IPS DF 4.7 (cell line): ENCODE data around the gene TDRD9.

Source experiments
- DNase-seq: peaks from one replicate; pipeline ENCODE4 v3.0.0-alpha.2; 2013; ENCODE audit warnings: low spot score; ENCODE audit errors: extremely low read depth

TDRD9 gene

DNA sequence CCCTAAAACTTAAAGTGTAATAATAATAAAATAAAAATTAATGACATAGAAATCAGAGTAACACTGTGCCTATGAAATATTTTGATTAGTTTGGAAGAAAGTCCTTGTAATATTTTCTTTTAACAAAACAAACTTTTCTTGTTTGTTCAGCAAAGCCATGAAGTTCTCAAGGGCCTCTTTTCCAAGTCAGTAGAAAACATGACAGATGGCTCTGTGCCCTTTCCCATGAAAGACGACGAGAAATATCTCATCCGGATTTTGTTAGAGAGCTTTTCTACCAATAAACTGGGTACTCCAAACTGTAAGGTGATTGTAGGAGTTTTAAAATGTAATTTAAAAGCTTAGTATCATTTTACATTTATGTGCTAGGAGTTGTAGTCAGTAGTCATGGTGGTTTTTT is 102.7 kb downstream of the TDRD9 start:
- no peak for DNase-seq

DNA sequence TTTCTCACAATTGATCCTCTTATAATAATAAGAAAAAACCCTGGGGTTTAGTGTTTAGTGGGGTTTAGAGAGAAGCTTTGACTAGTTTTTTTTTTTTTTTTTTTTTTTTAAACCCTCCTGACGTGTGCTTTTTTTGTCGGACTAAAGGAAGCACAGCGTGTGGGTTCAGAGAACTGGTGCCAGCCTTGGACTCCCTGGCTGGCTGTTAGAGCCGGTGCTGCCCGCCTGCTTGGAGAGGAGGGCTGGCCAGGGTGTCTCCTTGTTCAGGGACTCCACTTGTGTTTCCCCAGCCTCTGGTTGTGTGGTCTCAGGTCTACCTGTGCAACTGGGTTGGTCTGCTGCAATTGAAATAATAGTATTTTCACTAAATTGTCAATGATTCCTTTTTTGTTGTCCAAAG is 103.1 kb downstream of the TDRD9 start:
- DNase-seq, result no peak

DNA sequence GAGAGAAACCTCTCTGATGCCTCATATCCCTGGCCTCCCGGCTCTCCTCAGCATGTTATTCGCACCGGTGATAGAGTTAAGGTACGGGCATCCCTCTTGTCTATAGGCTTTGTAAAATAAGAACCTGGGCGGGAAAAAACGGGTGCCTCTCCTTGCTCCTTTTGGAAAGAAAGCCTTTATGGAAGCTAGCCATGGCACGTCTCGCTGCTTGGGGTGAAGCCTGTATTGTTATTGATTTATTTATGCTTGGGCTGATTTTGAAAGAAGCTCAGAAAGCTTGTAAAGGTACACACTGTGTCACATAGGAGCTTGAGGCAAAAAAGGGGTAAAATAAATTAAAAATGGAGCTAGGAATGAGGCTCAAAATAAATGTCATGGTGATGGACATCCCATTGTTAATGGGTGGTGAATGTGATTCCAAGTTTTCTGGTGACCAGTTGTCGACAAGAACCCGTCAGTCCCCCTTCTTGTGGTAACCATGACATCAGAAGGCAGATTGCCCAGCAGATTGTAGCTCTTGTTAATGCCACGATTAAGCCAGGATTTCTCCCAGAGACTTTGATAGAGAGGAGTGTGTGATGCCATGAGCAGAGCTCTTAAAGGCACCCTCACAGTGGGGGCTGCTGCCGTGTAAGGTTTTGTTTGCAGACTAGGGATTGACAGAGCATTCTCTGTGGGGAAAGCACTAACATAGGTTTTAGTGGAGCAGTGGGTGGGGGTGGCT is 106.9 kb downstream of the TDRD9 start:
- no peak for DNase-seq

DNA sequence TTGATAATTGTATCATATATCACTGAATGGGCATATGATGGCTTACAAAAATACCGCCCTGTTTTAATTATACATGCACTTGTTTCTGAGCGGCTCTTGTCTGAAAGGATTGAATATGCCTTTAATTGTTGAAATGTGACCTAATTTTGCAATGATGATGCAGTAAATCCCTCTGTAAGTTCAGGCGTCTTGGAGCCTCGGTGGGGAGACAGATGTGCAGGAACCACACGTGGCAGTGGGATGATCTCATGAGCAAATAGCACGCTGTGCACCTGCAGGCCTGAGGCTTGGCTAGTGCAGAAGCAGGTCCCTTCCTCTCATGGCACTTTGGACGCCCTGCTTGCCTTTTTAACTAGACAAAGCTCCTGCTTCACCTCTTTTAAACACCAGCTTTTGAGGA is 108.0 kb downstream of the TDRD9 start:
- DNase-seq, result no peak

DNA sequence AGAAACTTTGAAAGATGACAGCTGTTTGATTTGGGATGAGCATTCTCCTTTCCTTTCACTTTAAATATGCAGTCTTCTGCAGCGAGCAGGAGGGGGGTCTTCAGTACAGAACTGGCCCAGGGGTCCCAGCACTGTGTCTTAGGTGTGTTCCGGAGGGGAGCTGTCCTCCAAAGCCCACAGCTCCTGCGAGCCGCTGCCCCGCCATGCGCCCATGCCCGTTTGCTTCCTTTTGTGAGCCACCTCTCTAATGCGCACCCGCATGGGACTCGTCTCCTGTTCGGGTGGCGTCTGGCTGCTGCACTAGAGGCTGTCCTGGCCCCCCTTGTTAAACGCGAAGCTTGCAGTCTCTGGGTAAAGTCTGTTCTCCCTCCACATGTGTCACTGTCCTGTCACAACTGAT is 108.8 kb downstream of the TDRD9 start:
- DNase-seq, result no peak

DNA sequence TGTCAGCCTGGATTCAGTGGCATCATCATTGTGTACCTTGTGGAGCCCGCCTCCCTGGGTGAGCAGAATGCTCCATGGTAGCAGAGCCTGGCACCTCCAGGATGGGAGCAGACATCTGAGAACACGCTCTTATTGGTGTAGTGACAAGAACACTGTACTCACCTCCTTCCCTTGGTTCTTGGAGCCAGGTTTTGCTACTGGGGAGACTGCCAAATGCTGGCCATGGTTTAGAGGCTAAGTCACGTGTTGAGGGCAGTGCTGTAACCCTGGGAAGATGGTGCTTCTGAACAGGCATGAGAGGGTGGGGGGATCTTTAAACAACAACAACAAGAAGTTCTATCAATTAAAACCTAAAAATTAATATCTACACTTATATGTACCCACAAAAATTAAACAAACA is 109.6 kb downstream of the TDRD9 start:
- DNase-seq, result no peak

DNA sequence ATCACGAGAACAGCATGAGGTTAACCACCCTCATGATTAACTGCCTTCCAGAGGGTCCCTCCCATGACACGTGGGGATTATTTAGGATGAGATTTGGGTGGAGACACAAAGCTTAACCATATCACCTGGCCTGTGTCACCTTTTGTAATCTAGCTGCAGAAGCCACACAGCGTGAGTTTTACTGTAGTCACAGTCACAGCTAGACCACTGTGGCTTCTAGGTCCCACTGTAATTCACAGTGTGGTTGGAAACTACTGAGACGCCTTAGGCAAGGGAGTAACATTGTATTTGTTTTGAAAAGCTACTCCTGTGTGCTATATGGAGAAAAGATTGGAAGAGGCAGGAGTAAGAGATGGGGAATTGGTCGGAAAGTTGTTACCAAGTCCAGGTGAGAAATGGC is 111.0 kb downstream of the TDRD9 start:
- no peak for DNase-seq

DNA sequence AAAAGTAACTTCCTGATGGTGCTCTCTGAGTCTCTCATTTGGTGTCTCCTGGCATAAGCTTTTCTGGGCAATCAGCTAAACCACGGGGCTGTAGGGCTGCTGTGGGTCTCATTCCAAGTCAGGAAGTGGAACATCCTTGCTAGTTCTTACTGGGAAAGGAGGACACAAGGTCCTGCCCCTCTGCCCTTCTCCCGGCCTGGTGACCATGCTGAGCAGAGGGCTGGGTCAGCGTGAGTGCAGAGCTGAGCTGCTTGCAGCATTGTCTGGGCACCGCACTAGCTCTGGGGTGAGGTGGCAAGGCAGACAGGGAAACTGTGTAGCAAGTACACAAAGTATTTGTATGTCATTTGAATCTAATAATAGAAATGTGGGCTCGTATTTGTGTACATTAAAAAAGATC is 112.3 kb downstream of the TDRD9 start:
- no peak for DNase-seq

DNA sequence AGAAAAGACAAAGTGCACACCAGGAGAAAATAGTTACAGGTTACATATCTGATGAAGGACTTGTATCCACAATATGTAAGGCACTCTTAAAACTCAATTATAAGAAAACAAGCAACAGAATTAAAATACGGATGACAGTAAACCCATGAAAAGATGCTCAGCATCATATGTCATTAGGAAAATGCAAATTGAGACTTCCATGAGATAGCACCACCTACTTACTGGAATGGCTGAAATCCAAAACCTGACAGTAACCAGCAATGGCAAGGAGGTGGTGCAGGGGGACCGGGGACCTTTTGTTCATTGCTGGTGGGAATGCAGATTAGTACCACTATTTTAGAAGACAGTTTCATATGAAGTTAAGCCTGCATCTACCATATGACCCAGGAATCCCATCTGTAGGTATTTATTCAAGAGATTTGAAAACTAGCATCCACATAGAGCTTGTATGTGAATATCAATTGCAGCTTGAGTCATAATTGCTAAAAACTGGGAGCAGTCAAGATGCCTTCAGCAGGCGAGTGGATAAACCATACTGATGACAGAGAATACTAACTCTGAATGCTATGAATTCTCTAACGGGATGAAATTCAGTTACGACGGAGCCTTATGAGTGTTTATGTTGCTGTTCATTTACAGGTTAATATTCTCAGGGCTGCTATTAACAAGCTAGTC is 113.3 kb downstream of the TDRD9 start:
- DNase-seq, result no peak

DNA sequence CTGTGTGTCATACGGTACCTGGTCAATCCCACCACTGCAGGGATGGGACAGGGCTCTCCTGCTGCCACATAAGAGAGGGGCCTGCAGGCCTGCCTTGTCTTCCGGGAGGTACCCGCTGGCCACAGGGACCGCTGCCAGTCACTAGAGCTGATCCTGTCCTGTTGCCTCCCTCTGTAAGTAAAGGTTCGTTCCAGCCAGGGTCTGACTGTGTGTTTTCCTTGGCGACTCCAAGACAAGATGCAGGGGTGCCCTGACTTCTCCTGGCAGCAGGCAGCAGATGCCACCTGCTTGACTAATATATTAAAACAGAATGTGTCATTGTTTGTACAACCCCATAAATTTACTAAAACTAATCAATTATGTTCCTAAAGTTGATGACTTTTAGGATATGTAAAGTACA is 115.8 kb downstream of the TDRD9 start:
- no peak for DNase-seq

DNA sequence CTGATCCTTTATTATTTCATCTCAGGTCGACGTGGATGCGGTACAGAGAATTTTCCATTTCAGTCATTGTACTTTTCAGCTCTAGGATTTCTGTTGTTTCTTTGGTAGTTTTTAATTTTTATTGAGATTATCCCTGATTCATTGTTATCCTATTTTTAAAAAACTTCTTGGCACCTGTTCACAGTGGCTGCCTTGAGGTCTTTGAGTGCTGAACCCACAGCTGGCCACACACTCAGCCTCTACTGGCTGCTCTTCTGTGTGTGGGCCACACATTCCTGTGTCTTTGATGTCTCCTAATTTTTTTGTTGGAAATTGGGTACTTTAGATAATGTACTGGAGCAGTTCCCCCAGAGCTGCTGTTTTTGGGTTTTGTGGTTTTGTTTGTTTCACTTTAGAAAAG is 119.5 kb downstream of the TDRD9 start:
- no peak for DNase-seq

DNA sequence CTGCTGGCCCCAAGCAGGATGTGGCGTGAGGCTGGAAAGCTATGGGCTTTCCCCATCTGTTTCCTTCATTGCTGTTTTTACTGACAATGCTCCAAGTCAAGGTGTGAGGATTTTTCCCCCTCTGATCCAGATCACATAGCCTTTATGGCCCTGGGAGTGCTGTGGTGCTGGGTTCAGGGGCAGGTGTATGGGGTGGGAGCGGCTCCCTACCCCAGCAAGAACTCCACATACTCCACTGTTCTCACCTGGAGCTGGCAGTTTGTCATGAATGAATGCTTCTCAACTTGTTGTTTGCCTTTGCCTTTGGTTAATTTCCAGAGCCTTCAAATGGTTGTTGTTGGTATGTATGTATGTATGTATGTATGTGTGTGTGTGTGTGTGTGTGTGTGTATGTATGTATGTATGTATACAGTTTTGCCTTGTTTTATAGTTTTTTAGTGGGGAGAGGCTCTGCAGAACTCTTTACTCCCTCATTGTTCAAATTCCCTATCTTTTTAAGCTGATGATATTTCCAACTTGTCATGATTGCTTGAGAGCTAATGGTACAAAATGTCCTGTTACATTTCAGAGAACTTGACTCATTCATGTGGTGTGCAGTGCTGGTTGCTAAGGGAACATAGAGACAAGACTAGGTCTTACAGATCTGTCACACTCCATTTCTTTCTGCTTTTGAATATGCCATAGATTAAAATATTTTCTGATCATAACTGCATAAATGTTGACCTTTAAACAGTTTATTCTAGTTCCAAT is 120.7 kb downstream of the TDRD9 start:
- no peak for DNase-seq

DNA sequence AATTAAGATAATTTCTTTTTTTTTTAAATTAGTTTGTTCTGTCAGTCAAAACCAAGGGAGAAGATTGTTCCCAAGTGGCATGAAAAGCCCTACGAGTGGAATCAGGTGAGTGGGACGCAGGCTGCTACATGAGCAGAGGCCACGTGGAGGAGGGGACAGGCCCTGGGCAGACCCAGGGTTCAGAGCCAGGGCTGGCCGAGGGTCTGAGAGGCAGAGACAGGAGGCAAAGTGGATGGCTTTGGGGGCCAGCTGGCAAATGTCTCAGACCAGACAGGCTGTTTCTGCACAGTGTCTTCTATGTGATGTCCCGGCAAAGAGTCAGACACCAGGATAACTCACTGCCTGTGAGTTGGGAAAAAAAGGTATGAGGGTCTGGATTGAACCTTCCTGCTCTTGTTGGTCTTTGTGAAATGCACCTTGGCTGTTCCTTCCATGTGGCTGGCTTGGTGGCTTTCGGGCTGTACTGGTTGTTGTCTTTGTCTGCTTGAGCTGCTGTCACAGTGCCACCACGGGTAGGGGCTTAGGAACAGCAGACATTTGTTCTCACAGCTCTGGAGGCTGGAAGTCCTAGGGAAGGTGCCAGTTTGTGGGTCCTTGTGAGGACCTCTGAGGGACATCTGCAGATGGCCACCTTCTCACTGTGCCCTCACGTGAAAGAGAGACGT is 121.5 kb downstream of the TDRD9 start:
- no peak for DNase-seq

DNA sequence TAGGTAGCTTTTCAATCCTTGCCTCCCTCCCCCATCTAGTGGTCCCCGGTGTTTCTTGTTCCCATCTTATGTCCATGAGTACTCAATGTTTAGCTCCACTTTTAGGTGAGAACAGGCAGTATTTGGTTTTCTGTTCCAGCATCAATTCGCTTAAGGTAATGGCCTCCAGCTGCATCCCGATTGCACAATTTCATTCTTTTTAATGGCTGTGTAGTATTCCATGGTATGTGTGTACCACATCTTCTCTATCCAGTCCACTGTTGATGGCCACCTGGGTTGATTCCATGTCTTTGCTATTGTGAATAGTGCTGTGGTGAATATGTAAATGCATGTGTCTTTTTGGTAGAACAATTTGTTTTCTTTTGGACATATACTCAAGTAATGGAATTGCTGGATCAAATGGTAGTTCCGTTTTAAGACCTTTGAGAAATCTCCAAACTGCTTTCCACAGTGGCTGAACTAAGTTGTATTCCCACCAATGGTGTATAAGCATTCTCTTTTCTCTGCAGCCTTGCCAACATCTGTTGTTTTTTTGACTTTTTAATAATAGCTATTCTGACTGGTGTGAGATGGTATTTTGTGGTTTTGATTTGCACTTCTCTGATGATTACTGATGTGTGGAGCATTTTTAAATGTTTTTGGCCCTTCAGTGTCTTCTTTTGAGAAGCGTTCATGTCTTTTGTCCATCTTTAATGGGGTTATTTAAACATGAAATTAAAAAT is 123.0 kb downstream of the TDRD9 start:
- DNase-seq, result no peak

DNA sequence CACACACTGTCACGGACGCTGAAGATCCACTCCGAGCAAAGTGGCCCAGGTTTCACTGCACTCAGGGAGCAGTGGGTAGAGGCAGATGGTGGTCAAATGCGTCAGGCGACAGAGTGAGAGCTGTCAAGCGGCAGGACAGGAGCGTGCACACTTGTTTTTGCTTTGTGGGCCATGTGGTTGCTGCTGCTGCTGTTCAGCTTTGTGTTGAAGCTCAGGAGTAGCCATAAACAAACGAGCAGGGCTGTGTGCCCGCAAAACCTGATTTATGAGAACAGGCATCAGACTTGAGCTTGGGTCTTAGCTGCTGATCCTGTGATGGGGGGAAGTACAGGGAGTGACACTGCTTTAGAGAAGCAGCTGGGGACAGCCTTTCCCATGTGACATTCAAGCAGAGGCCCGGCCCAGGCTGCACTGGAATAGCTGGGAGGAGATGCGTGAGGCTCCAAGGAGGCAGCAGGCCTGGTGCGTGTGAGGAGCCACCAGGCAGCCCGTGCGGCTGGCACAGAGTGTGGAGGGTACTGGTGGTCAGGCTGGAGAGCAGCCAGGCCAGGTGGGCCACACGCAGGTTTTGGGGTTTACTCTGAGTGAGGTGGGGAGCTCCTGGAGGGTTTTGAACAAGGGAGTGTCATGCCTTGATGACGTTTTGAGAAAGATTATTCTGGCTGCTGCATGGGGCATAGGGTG is 126.1 kb downstream of the TDRD9 start:
- DNase-seq, result no peak

DNA sequence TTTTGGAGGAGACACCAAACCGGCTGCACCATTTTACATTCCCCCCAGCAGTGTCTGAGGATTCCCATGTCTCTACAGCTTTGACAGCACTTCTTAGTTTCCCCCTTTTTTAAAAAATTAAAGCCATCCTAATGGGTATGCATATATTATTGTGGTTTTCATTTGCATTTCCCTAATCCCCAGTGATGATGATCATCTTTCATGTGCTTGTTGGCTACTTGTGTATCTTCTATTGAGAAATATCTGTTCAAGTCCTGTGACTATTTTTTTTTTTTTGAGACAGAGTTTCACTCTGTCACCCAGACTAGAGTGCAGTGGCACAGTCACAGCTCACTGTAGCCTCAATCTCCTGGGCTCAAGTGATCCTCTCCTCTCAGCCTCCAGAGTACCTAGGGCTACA is 134.0 kb downstream of the TDRD9 start:
- no peak for DNase-seq

DNA sequence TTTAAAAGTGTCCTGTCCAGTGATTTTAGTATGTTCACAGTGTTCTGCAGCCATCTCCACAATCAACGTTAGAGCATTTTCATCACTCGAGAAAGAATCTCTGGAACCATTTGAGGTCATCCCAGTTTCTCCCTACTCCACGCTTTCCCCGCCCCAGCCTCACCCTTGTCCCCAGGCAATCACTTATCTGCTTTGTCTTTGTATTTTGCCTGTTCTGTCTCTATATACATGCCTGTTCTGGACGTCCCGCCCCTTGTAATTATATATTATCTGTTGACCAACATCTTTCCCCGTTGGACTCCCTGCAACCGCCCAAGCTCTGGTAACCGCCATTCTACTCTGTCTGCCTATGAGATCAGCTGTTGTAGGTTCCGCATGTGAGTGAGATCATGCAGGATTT is 135.7 kb downstream of the TDRD9 start:
- DNase-seq, result no peak

DNA sequence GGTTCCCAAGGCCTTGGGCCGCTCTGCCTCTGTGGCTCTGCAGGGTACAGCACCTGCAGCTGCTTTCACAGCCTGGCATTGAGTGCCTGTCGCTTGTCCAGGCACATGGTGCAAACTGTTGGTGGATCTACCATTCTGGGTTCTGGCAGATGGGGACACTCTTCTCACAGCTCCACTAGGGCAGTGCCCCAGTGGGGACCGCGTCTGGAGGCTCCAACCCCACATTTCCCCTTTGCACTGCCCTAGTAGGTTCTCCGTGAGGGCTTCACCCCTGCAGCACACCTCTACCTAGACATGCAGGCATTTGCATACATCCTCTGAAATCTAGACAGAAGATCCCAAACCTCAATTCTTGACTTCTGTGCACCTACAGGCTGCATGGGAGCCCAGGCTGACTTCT is 138.0 kb downstream of the TDRD9 start:
- DNase-seq, result no peak

DNA sequence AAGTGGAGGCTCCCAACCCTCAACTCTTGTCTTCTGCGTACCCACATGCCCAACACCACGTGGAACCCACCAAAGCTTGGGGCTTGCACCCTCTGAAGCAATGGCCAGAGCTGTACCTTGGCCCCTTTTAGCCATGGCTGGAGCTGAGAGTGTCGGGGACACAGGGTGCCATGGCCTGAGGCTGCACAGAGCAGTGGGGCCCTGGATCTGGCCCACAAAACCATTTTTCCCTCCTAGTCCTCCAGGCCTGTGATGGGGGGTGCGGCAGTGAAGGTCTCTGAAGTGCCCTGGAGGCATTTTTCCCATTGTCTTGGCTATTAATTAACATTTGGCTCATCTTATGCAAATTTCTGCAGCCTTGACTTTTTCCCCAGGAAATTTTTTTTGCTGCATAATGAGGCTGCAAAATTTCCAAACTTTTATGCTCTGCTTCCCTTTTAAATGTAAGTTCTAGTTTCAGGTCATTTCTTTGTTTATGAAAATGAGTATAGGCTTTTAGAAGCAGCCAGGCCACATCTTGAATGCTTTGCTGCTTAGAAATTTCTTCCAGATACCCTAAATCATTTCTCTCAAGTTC is 138.6 kb downstream of the TDRD9 start:
- no peak for DNase-seq

DNA sequence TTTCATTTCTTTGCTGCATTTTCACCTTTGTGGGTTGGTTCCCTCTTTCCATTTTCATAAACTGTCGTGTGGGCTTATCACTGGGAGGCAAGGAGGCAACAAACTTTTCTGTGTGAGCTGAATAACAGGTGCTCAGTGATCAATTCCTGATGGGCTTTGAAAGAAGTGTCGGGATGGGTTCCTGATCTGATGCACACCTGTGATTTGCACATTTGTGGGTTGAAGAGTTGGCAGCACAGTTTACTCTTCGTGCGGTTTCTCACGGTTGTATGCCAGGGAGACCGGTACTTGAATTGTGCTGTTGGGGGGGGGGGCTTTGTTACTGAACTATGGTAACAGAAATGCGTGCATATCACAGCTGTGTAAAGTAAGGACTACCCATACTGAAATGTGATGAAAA is 141.3 kb downstream of the TDRD9 start:
- DNase-seq, result no peak

DNA sequence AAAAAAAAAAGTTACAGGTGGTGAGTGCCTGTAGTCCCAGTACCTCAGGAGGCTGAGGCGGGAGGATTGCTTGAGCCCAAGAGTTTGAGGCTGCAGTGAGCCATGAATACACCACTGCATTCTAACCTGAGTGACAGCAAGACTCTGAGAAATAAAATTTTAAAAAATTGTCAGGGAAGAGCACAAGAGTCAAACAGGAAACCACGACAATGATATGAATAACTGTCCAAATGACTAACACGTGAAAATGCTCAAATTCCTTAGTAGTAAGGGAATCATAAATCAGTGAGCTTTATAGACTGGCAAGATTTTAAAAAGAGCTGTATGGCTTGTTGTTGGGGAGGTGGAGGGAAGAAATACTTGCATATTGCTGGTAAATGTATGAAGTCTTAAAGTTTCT is 144.3 kb downstream of the TDRD9 start:
- no peak for DNase-seq
